GM21619 (cell line): ENCODE data around the gene ZACN.

Experiments
- ATAC-seq: cut with Tn5 transposase; IDR thresholded peaks from one replicate; pipeline ENCODE4 v1.9.1; 2021; ENCODE audit not compliant: unreplicated experiment

The ZACN gene

DNA sequence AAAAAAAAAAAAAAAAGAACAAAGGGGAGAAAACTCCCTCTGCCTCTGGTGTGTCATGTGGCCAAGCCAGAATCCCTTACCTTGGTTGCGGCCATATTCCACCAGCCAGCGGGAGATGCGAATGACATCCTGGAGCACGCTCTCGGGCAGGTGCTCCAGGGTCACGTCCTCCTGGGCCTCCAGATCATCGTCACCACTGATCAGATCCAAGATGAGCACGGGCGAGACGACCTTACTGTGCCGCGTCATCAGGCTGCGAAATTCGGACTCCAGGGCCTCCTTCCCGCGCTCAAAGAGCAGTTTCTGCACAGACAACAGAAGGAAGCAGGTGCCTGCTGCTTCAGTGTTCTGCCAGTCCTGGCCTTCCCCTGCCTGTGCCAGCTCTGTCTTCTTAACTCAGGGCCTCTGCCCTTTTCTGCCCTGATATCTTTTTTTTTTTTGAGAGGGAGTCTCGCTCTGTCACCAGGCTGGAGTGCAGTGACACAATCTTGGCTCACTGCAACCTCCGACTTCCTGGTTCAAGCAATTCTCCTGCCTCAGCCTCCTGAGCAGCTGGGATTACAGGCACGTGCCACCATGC is 18.8 kb downstream of the ZACN start:
- no peak for ATAC-seq

DNA sequence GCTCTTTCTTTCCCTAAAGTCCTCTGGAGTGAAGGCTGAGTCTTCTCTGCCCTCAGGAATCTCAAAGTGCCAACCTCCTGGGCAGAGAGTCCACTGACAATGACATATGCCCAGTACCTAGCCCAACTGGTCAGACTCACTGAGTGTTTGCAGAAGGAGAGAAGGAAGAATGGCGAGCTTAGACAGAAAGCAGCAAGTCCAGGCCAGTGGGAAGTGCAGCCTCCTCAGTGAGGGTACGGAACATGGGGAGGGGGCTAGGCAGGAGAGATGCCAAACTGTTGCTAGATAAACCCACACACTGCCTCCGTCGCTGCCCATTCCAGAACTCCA is 23.9 kb downstream of the ZACN start:
- ATAC-seq, result no peak

DNA sequence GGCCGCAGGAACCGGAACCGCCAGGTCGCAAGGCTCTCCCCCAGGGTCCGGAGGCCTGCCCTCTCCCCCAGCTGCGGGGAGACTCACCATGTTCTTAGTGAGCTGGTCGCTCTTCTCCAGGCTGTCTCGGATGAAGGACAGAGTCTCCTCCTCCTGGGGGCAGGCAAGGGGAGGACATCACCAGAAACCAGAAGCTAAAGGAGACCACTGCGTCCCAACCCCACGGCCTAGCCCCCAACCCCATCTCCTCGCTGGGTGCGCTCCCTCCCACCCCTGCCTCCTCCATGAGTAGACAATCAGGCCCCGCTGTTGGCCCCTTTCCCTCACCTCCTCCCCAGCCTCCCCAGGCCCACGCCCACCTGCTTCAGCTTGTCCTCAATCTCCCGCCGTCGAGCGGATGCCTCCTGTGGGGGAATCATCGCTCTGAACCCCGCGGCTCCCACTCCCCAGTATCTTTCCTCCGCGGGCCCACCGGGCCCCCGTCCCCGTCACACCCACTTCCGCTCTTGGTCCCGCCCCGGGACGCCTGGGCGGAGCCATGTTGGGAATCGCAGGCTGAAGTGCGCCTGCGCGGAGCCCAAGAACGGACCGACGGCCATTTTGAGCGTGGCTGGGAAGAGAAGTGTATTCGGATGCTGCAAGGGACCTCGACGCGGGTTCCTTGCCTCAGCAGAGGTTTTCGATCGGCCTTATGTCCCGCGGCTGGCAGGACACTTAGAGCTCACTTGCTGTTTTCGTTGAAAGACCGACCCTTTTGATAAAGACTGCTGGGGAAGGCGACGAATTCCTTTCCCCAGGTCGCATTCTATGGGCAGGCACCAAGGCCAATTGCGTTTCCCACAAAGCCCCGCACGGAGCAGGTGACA is 24.5 kb downstream of the ZACN start, which contains the start of gene EXOC7:
Gene EXOC7 (minus strand): TSS at position 514 of the 866 bp plus-strand sequence. CDS start 95 bp downstream, at position 419.
- peak; percentile 68 for ATAC-seq

DNA sequence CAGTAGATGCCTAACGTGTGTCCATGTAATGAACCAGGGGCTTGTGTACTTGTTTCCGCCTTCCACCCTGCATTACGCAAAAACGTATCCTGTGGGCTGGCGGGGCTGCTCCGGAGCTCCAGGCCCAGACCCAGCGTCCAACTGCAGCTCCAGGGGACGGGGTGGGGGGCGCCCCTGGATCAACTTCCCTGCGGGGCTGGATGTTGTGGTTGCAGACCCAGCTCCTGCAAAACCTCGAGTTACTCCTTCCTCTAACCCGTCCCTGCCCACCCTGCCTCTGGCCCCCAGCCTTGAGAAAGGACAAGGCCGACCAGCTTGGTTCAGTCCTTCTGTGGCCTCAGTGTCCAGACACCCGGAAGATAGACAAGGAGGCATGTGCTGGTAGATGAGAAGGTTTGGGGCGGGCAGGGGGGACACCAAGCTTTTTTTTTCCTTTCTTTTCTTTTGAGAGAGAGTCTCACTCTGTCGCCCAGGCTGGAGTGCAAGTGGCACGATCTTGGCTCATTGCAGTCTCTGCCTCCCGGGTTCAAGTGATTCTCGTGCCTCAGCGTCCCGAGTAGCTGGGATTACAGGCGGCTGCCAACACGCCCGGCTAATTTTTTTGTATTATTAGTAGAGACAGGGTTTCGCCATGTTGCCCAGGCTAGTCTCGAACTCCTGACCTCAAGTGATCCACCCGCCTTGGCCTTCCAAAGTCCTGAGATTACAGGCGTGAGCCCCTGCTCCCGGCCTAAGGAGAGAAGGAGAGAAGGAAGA is 25.3 kb downstream of the ZACN start:
- no peak for ATAC-seq

DNA sequence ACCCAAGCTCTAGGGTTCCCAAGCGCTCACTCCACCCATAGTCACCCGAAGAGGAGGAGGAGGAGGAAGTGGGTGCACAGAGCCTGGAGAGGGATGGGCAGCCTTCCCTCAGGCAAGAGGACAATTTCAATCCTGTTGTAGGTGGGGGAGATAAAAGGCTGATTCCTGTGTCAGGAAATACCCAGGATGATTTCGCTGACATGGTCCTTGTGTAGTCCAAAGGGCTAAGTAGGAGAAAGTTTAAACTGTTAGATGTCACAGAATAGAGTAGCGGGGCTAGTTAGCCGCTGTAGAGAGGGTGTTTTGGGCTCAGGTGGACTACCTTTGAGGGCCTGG is 25.9 kb downstream of the ZACN start:
- no peak for ATAC-seq

DNA sequence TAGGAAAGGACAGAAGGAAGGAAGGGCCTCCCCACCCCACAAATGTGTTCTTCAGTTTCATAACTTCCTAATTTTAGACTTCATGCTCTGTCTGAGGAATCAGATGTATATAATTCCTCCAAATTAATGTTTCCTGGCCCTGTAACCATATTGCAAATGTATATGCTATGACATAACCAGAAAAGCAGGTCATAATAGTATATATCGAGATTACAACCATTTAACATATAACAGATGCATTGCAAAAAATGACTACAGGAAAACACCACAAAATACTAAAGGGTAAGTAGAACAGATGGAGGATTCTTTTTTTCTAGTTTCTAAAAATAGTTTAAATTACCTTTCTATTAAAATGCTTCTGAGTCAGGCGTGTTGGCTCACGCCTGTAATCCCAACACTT is 27.7 kb downstream of the ZACN start:
- no peak for ATAC-seq

DNA sequence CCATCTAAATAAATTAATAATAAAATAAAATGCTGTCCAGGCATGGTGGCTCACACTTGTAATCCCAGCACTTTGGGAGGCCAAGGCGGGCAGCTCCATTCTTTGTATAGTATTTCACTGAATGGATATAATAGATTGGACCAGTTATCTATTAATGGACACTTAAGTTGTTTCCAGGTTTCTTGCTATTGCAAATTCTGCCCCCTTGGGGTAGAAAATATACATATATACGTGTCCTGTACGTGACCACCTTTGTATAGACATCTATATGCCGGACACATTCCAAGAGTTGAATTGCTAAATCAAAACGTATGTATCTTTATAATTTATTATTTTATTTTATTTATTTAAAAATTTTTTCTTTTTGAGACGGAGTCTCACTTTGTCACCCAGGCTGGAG is 28.5 kb downstream of the ZACN start:
- no peak for ATAC-seq

DNA sequence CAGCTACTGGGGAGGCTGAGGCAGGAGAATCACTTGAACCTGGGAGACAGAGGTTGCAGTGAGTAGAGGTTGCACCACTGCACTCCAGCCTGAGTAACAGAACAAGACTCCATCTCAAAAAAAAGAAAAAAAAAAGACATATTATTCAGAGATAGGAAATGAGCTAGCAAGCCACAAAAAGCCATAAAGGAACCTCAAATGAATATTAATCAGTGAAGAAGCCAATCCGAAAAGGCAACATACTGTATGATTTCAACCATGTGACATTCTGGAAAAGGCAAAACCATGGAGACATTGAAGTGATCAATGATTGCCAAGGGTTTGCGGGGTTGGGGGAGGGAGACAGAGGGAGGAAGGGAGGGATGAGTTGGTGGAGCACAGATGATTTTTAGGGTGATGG is 33.0 kb downstream of the ZACN start:
- ATAC-seq, result no peak

DNA sequence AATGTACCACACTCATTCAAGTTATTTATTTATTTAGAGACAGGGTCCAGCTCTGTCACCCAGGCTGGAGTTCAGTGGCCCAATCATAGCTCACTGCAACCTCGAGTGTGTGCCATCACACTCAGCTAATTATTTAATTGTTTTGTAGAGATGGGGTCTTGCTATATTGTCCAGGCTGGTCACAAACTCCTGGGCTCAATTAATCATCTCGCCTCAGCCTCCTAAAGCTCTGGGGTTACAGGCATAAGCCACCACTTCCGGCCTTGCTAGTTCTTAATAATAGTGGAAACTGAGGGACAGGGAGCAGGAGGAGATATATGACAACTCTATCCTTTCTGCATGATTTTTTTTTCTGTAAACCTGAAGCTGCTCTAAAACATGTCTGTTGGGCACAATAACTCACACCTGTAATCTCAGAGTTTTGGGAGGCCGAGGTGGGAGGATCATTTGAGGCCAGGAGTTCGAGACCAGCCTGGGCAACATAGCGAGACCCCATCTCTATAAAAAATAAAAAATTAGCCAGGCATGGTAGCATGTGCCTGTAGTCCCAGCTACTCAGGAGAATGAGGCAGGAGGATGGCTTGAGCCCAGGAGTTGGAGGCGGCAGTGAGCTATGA is 36.3 kb downstream of the ZACN start:
- no peak for ATAC-seq

DNA sequence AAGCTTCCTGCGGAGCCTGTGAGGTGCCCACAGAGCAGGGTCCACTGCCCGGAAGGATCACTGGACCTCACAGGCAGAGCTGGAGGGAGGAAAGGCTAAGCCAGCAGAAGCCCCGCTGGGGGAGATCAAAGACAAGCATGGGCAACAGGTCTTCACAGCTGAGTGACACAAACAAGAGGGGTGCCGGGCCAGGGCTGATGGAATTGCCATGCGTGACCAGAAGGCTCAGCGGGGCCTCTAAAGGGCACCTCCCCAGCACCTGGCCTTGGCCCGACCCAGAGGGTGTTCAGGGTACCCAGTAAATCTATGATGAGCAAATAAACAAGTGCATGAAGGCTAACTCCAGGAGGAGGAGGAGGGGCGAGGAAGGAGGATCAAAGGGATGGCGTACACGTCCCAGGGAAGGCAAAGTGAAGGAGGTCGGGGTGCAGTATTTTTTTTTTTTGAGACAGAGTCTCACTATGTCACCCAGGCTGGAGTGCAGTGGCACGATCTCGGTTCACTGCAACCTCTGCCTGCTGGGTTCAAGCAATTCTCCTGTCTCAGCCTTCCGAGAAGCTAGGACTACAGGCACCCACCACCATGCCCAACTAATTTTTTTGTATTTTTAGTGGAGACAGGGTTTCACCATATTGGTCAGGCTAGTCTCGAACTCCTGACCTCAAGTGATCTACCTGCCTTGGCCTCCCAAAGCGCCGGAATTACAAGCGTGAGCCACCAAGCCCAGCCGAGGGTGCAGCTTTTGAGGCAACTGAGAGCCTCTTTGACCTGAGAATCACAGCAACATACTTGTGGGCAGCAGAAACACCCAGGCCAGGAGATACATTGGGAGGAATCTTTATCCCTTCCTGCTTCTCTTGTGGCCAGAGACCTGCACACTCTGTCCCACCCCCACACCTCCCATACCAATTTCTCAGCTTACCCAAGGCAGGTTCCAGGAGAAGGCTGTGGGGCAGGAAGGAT is 40.7 kb downstream of the ZACN start:
- no peak for ATAC-seq

DNA sequence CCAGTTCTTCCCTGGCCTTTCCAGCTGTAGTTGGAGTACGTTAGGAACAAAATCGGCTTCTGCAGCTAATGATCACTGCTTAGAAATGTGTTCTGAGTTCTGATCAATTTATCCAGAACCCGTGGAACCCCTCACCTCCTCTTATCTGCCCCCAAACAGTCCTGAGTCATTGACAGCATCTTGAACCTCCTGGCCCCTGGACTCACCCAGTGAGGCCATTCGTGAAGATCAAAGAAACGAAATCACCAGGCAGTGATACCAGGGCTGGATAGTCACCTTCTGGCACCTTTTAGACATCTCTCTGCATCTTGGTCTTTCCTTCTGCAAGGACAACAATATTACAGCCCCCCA is 41.7 kb downstream of the ZACN start:
- ATAC-seq, result no peak

DNA sequence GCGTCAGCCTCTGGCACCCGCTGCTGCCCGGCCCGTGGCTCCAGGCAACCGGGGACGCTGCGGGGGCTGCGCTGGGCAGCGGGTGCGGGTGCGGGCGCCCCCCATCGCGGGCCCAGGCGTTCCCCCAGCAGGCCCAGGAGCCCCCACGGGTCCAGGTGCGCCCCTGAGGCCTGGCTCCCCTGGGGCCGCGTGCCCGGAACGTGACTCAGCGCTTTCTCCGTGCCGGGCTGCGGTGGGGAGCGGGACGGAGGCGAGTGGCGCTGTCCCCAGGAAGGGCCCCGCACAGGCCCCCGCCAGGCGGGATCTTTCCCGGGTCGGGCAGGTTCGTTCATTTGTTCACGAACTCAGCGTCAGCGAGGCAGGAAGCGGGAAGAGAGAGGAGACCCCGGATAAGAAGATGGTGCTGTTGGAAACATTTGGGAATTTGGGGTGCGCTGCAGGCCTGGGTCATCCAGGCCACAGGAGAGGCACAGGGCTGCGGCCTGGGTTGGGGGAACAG is 43.0 kb downstream of the ZACN start:
- ATAC-seq, result no peak

DNA sequence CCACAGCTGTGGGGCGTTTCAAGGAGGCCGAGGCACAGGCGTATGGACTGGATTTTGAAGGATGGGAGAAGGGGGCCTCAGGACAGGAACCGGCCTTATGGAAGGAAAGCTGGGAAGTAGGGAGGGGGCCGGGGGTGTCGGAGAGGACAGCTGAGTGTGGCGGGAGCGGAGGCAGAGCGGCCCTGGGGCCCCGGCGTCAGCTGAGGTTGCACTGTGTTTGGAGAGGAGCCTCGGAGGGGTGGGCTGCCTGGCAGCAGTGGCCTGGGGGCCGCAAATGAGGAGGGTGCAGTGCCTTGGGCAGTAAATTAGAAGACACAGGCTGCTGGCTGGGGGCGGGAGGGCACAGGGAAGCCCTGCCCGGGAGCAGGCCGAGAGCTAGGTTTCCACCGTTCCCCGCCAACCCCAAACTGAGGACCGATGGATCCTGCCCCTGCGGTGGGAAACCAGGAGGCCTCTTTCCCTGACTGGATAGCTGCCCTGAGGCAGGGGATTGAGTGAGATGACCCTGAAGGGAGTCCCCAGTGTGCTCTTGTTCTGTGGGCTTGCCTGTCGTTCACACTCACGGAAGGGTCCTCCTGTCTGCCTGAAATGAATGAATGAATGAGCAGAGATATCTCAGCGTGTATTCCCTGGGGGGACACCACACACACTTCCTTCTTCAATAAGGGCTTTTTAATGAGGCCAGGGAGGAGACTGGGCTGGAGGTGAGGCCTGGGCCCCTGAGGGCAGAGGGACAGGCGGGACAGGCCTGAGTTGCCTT is 43.6 kb downstream of the ZACN start:
- ATAC-seq, result no peak

DNA sequence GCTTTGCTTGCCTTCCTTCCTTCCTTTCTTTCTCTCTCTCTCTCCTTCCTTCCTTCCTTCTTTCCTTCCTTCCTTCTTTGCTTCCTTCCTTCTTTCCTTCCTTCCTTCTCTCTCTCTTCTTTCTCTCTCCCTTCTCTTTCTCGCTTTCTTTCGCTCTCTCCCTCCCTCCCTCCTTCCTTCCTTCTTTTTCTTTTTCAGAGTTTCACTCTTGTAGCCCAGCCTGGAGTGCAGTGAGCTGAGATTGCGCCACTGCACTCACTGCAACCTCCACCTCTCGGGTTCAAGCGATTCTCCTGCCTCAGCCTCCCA is 44.2 kb downstream of the ZACN start:
- no peak for ATAC-seq

DNA sequence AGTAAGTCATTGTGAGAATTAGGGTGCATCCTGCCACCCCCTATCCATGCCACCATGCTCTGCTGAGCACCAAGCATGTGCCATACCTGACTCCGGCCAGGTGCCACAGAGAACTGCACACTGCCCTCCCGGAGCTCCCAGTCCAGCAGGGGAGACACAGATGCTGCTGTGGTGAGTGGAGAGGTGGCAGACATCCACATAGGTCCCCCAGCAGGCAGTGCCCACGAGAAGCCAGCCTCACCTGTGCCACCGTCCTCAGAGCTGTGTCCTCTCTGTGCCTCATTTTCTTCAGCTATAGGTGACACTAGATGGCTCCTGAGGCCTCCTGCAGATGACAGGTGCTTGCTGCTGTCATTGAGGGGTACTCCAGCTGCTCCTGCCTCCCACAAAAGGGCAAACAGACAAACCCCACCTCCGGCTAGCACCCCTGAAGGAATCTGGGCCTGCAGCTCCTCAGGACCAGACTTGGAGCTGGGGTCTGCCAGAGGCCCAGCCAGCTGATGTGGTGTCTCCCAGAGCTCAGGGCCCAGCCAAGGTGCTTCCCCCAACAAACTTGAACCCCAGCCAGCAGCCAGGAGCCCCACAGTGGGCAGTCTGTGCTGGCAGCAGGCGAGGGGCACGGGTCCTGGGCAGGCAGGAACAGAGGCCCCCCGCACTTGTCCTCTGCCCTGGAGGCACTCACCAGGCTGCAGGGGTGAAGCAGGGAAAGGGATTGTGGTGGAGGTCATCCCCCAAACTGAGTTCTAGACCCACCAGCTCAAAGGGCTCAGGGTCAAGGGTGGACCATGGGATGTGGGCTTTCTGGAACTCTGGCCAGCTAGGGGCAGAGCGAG is 45.0 kb downstream of the ZACN start:
- ATAC-seq, result no peak

DNA sequence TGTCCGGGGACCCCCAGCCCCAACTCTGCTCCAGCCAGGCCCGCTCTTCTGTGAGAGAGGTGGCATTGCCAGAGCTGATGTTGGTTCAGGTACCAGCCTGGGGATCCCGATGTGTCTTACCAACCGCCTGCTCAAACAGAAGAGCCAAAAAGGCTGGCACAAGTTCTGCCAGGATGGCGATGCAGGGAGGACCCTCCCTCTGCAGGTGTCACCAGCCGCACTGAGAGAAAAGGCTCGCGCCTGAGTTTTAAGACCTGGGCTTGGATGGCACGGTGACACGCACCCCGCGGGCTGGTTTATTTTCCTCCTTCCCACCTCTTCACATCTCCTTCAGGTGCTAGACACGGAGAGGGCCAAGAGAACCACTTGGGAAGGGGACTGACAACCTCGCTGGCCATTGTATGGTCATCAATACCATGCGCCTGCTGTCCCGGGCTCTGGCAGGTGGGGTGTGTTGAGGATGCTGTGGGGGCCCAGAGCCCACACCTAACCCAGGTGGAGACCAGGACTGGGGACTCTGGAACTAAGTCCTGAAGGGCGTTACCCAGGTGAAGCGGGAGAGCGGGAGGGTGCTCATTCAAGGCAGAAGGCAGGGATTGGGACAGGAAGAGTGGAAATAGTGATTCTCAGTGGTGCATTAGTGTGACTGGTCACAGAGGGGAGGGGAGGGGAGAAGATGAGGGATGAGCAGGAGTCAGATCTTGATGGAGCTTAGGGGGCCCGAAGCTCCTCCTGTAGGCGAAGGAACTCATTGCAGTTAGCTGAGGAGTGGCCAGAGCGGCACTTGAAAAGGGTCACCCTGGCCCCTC is 45.8 kb downstream of the ZACN start:
- ATAC-seq, result no peak

DNA sequence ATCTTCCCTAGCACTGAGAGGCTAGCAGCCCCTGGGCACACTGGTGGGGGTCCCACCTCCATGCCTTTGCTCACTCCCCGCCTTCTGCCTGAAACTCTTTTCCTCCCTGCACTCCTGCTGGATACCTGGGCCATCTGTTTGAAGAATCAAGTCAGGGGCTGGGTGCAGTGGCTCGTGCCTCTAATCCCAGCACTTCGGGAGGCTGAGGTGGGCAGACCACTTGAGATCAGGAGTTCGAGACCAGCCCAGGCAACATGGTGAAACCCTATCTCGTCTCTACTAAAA is 46.4 kb downstream of the ZACN start:
- no peak for ATAC-seq

DNA sequence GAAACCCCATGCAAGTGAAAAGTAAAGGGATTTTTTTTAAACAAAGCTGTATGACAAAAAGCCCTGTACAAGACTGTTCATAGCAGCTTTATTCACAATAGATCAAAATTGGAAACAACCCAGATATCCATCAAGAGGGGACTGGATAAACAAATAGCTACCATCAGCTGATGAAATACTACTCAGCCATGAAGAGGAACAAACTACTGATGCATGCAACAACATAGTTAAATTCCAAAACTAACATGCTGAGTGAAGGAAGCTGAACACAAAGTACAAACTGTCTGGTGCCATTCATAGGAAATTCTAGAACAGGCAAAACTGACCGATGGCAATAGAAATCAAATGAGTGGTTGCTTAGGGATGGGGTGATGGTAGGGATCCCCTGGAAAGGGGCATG is 46.9 kb downstream of the ZACN start:
- ATAC-seq, result no peak

DNA sequence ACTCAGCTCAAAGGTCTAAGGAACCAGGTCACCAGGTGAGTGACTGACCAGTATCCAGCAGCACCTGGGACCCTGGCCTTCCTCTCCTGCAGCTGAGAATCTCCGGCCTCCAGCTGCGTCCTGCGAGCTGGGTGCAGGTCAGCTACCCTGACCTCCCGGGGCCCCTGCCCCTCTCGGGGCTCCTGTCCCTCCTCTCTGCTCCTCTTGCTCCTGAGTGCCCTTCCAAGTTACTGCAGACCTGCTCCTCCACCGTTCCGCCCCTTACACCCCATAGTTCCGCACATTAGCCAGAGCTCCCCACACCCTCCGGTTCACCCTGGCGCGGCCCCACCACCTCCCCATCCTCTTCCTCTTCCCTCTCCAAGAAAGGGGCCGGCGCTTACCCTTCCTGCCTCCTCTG is 51.5 kb downstream of the ZACN start:
- no peak for ATAC-seq
